GM23248 (cell line): Measurements from ENCODE around the gene GASK1B. TPM values are rescaled to one million over a fixed set of nuclear protein-coding genes. Genes with fewer than 3 reads are reported as not detected.

Experiments used
- DNase-seq: peaks from one replicate; pipeline ENCODE4 v3.0.0-alpha.2; 2015
- H2AFZ ChIP-seq: fragments of 200-600 bp; sonication (generic); 2 replicates; pipeline ENCODE4 v1.6.1; 2016; ENCODE audit warnings: antibody characterized with exemption
- H3F3A ChIP-seq: fragments of 200-600 bp; sonication (generic); 2 replicates; pipeline ENCODE4 v1.6.1; 2016; ENCODE audit warnings: mild to moderate bottlenecking, antibody characterized with exemption, mixed run types; ENCODE audit not compliant: insufficient read depth
- H3K27ac ChIP-seq: fragments of 200-600 bp; sonication (generic); 2 replicates; pipeline ENCODE4 v1.5.1; 2016; ENCODE audit warnings: mild to moderate bottlenecking
- H3K27me3 ChIP-seq: fragments of 200-600 bp; sonication (generic); replicated peaks from 2 replicates; pipeline ENCODE4 v1.6.1; 2016; ENCODE audit warnings: mild to moderate bottlenecking; ENCODE audit not compliant: insufficient read depth
- H3K36me3 ChIP-seq: fragments of 200-600 bp; sonication (generic); 2 replicates; pipeline ENCODE4 v1.6.1; 2016; ENCODE audit warnings: low read depth, mild to moderate bottlenecking
- H3K4me1 ChIP-seq: fragments of 200-600 bp; sonication (generic); 2 replicates; pipeline ENCODE4 v1.6.1; 2016; ENCODE audit warnings: mild to moderate bottlenecking; ENCODE audit not compliant: insufficient read depth
- H3K4me2 ChIP-seq: fragments of 200-600 bp; sonication (generic); one replicate; pipeline ENCODE4 v1.6.1; 2016; ENCODE audit warnings: mild to moderate bottlenecking; ENCODE audit not compliant: unreplicated experiment
- H3K4me3 ChIP-seq: fragments of 200-600 bp; sonication (generic); 2 replicates; pipeline ENCODE4 v1.5.1; 2016; ENCODE audit warnings: mild to moderate bottlenecking
- H3K79me2 ChIP-seq: fragments of 200-600 bp; sonication (generic); 2 replicates; pipeline ENCODE4 v1.6.1; 2016; ENCODE audit warnings: mild to moderate bottlenecking; ENCODE audit not compliant: insufficient read depth
- H3K9ac ChIP-seq: fragments of 200-600 bp; sonication (generic); 2 replicates; pipeline ENCODE4 v1.6.1; 2016; ENCODE audit warnings: mild to moderate bottlenecking
- H3K9me2 ChIP-seq: fragments of 200-600 bp; sonication (generic); 2 replicates; pipeline ENCODE4 v1.6.1; 2016; ENCODE audit warnings: mixed run types, mild to moderate bottlenecking, moderate library complexity; ENCODE audit not compliant: insufficient read depth
- H3K9me3 ChIP-seq: fragments of 200-600 bp; sonication (generic); one replicate; pipeline ENCODE4 v1.6.1; 2017; ENCODE audit warnings: low read depth
- H4K20me1 ChIP-seq: fragments of 200-600 bp; sonication (generic); 2 replicates; pipeline ENCODE4 v1.6.0; 2016; ENCODE audit not compliant: insufficient read depth
- EZH2 ChIP-seq: fragments of 200-600 bp; sonication (generic); IDR thresholded peaks from 2 replicates; pipeline ENCODE4 v1.6.1; 2018; ENCODE audit warnings: antibody characterized with exemption, mild to moderate bottlenecking; ENCODE audit not compliant: insufficient read depth, poor library complexity, severe bottlenecking
- EZH2phosphoT487 ChIP-seq: fragments of 200-600 bp; sonication (generic); IDR thresholded peaks from 2 replicates; pipeline ENCODE4 v1.6.1; 2018; ENCODE audit warnings: antibody characterized with exemption, moderate library complexity, mild to moderate bottlenecking, low read depth; ENCODE audit not compliant: insufficient read depth
- WGBS, 2 experiments: methylation state at CpG; one replicate each; pipeline ENCODE4 v1.1.6; 2015 to 2017; ENCODE audit warnings: low lambda C conversion rate in 2 of 2, low coverage in 1 of 2; ENCODE audit errors: missing lambda C conversion rate in 2 of 2; 5-methylcytosine and 5-hydroxymethylcytosine counted together
- in situ Hi-C: fragments of 300-500 bp; cut with MboI; formaldehyde crosslinking; loops from 2 replicates; pipeline ENCODE4 v1.15.0; 2020
- polyA plus RNA-seq: library from polyadenylated mRNA; unstranded; fragments of >200 nt; fragmentation: Nextera tagmentation; extraction: Ambion mirVana; gene quantifications from 2 replicates; pipeline ENCODE4 v1.2.1, GENCODE V29; 2016
- total RNA-seq: library from RNA; depleted of rRNA; stranded (reverse); fragments of >200 nt; shearing (Covaris generic); gene quantifications from 2 replicates; pipeline ENCODE4 v1.2.3, GENCODE V29; 2014

The GASK1B gene
- total and polyA plus RNA-seq, 2 experiments from 2014 or later = 6.2 to 7.5 TPM

- WGBS, 2 experiments = 75 to 79% methylated on average over 2 of the region's 2 CpGs
- H3K9me3 ChIP-seq = no peaks in the 10 kb centered on the region
- no peak overlapping the region for H3K4me3 ChIP-seq
- H3K9me2 ChIP-seq = no peaks in the 10 kb centered on the region
- DNase-seq = no peak
- no peak overlapping the region for H3K27ac ChIP-seq
- no peaks in the 10 kb centered on the region for H4K20me1 ChIP-seq
- peaks cover 10% of the 10 kb centered on the region for H3F3A ChIP-seq
- H3K4me1 ChIP-seq = peaks cover 21% of the 10 kb centered on the region
- TF ChIP-seq EZH2 (no peak), EZH2phosphoT487 (no peak)
- H3K27me3 ChIP-seq = no peaks in the 10 kb centered on the region
- H3K4me2 ChIP-seq = no peak overlapping the region
- peaks cover 6% of the 10 kb centered on the region; the same call in 1 of the 2 replicates for H3K79me2 ChIP-seq
- in situ Hi-C loops = loop anchor here (10.0 to 25.0 kb wide), 2 partner anchors 172 to 954 kb away; partner anchors contain the start of gene GRIA2
- H3K9ac ChIP-seq = no peak overlapping the region
- no peak overlapping the region for H2AFZ ChIP-seq
- no peaks in the 10 kb centered on the region for H3K36me3 ChIP-seq
Observed at GRCh38 chr4:158166701-158167100, 6.1 kb downstream of the GASK1B start.

GRCh38 chr4:158164768-158165213 lies 8.0 kb downstream of the GASK1B start:
- H2AFZ ChIP-seq = no peak overlapping the region
- H3K9me3 ChIP-seq = no peaks in the 10 kb centered on the region
- no peak overlapping the region for H3K9ac ChIP-seq
- no peak overlapping the region for H3K4me3 ChIP-seq
- H3F3A ChIP-seq = peaks cover 10% of the 10 kb centered on the region
- H3K27me3 ChIP-seq = no peaks in the 10 kb centered on the region
- H4K20me1 ChIP-seq = no peaks in the 10 kb centered on the region
- no peak overlapping the region for H3K4me2 ChIP-seq
- no peak overlapping the region for H3K27ac ChIP-seq
- H3K4me1 ChIP-seq = peaks cover 23% of the 10 kb centered on the region
- peaks cover 6% of the 10 kb centered on the region; the same call in 1 of the 2 replicates for H3K79me2 ChIP-seq
- in situ Hi-C loops = loop anchor here (10.0 to 25.0 kb wide), 2 partner anchors 170 to 952 kb away; partner anchors contain the start of gene GRIA2
- no peak for DNase-seq
- TF ChIP-seq EZH2 (no peak), EZH2phosphoT487 (no peak)
- WGBS, 2 experiments = 87 to 88% methylated on average over 3 of the region's 3 CpGs
- no peaks in the 10 kb centered on the region for H3K36me3 ChIP-seq
- H3K9me2 ChIP-seq = no peaks in the 10 kb centered on the region

- H3F3A ChIP-seq = peaks cover 16% of the 10 kb centered on the region
- TF ChIP-seq EZH2phosphoT487 (no peak), EZH2 (no peak)
- no peak overlapping the region for H3K4me3 ChIP-seq
- in situ Hi-C loops = loop anchor here (10.0 to 25.0 kb wide), 2 partner anchors 169 to 952 kb away; partner anchors contain the start of gene GRIA2
- no peak overlapping the region for H3K9ac ChIP-seq
- H3K27me3 ChIP-seq = no peaks in the 10 kb centered on the region
- H3K4me2 ChIP-seq = no peak overlapping the region
- H3K27ac ChIP-seq = no peak overlapping the region
- no peaks in the 10 kb centered on the region for H3K36me3 ChIP-seq
- WGBS, 2 experiments = 70 to 73% methylated on average over 10 of the region's 10 CpGs
- no peaks in the 10 kb centered on the region for H3K9me3 ChIP-seq
- H3K79me2 ChIP-seq = peaks cover 6% of the 10 kb centered on the region; the same call in 1 of the 2 replicates
- no peaks in the 10 kb centered on the region for H4K20me1 ChIP-seq
- no peak for DNase-seq
- H2AFZ ChIP-seq = no peak overlapping the region
- H3K4me1 ChIP-seq = peaks cover 23% of the 10 kb centered on the region
- no peaks in the 10 kb centered on the region for H3K9me2 ChIP-seq
Observed at GRCh38 chr4:158163941-158164767, 8.7 kb downstream of the GASK1B start.

- H4K20me1 ChIP-seq = no peaks in the 10 kb centered on the region
- H3K36me3 ChIP-seq = no peaks in the 10 kb centered on the region
- H3K27ac ChIP-seq = no peak overlapping the region
- H3K27me3 ChIP-seq = no peaks in the 10 kb centered on the region
- no peak overlapping the region for H3K4me2 ChIP-seq
- no peak for TF ChIP-seq EZH2phosphoT487
- no peak for TF ChIP-seq EZH2
- H3K79me2 ChIP-seq = no peaks in the 10 kb centered on the region
- 86 to 93% methylated on average over 5 of the region's 5 CpGs for WGBS, 2 experiments
- H3K9me3 ChIP-seq = no peaks in the 10 kb centered on the region
- DNase-seq = peak; percentile 24
- H3K9me2 ChIP-seq = no peaks in the 10 kb centered on the region
- H3K4me3 ChIP-seq = no peak overlapping the region
- H2AFZ ChIP-seq = no peak overlapping the region
- no peak overlapping the region for H3K9ac ChIP-seq
- in situ Hi-C loops = loop anchor here (10.0 to 25.0 kb wide), 2 partner anchors 168 to 950 kb away; partner anchors contain the start of gene GRIA2
- peaks cover 28% of the 10 kb centered on the region for H3K4me1 ChIP-seq
- H3F3A ChIP-seq = peaks cover 22% of the 10 kb centered on the region
Observed at GRCh38 chr4:158162631-158163030, 10.2 kb downstream of the GASK1B start.
